Measurements from ENCODE around the gene HBZ.
"Not testable (repeated sequence)": the region's sequence is repeated elsewhere in the genome, so short reads cannot be mapped to it uniquely, and the experiment has no call there.

Gene HBZ

GRCh38 chr16:185213-185612 is 32.8 kb downstream of the HBZ start:
- Histone ChIP-seq H3K9me3 (ENCODE audit: insufficient read depth, low read depth, low read length) (no peaks in the 10 kb centered on the region), H3K27me3 (ENCODE audit: insufficient read depth, low read length) (peaks cover 11% of the 10 kb centered on the region), H3K4me1 (ENCODE audit: insufficient read depth, low read length) (no peaks in the 10 kb centered on the region), H3K4me3 (ENCODE audit: low read length) (no peak overlapping the region), H3K9ac (ENCODE audit: low read depth, low read length) (no peak overlapping the region), H3K36me3 (ENCODE audit: insufficient read depth, low read length) (peaks cover 41% of the 10 kb centered on the region), H3K27ac (ENCODE audit: low read depth, low read length) (0 out of 2 replicates have a peak overlapping the region, but pooled peaks have one; percentile 25)
- 95% methylated on average over 13 of the region's 13 CpGs for WGBS

- Histone ChIP-seq H3K36me3 (ENCODE audit: insufficient read depth, low read length) (peaks cover 45% of the 10 kb centered on the region), H3K27me3 (ENCODE audit: insufficient read depth, low read length) (peaks cover 6% of the 10 kb centered on the region), H3K27ac (ENCODE audit: low read depth, low read length) (no peak overlapping the region), H3K9ac (ENCODE audit: low read depth, low read length) (no peak overlapping the region), H3K4me1 (ENCODE audit: insufficient read depth, low read length) (no peaks in the 10 kb centered on the region), H3K9me3 (ENCODE audit: insufficient read depth, low read depth, low read length) (no peaks in the 10 kb centered on the region), H3K4me3 (ENCODE audit: low read length) (no peak overlapping the region)
- WGBS, result 96% methylated on average over 9 of the region's 11 CpGs
Observed at GRCh38 chr16:185691-186090, 33.2 kb downstream of the HBZ start.

- Histone ChIP-seq H3K27me3 (ENCODE audit: insufficient read depth, low read length) (no peaks in the 10 kb centered on the region), H3K36me3 (ENCODE audit: insufficient read depth, low read length) (peaks cover 62% of the 10 kb centered on the region), H3K9me3 (ENCODE audit: insufficient read depth, low read depth, low read length) (no peaks in the 10 kb centered on the region), H3K27ac (ENCODE audit: low read depth, low read length) (no peak overlapping the region), H3K4me1 (ENCODE audit: insufficient read depth, low read length) (no peaks in the 10 kb centered on the region), H3K4me3 (ENCODE audit: low read length) (no peak overlapping the region), H3K9ac (ENCODE audit: low read depth, low read length) (no peak overlapping the region)
- WGBS, result 96% methylated on average over 6 of the region's 8 CpGs
Observed at GRCh38 chr16:187330-187729, 34.9 kb downstream of the HBZ start.

GRCh38 chr16:188674-189073 is 36.2 kb downstream of the HBZ start:
- 94% methylated on average over 8 of the region's 8 CpGs for WGBS
- H3K4me3 ChIP-seq (ENCODE audit: low read length), result no peak overlapping the region
- H3K9ac ChIP-seq (ENCODE audit: low read depth, low read length), result no peak overlapping the region
- H3K9me3 ChIP-seq (ENCODE audit: insufficient read depth, low read depth, low read length), result no peaks in the 10 kb centered on the region
- no peak overlapping the region for H3K27ac ChIP-seq (ENCODE audit: low read depth, low read length)
- no peaks in the 10 kb centered on the region for H3K27me3 ChIP-seq (ENCODE audit: insufficient read depth, low read length)
- peaks cover 75% of the 10 kb centered on the region for H3K36me3 ChIP-seq (ENCODE audit: insufficient read depth, low read length)
- no peaks in the 10 kb centered on the region for H3K4me1 ChIP-seq (ENCODE audit: insufficient read depth, low read length)

- H3K27me3 ChIP-seq (ENCODE audit: insufficient read depth, low read length), result no peaks in the 10 kb centered on the region
- no peak overlapping the region for H3K9ac ChIP-seq (ENCODE audit: low read depth, low read length)
- H3K27ac ChIP-seq (ENCODE audit: low read depth, low read length), result no peak overlapping the region
- H3K9me3 ChIP-seq (ENCODE audit: insufficient read depth, low read depth, low read length), result no peaks in the 10 kb centered on the region
- peaks cover 84% of the 10 kb centered on the region for H3K36me3 ChIP-seq (ENCODE audit: insufficient read depth, low read length)
- H3K4me3 ChIP-seq (ENCODE audit: low read length), result no peak overlapping the region
- H3K4me1 ChIP-seq (ENCODE audit: insufficient read depth, low read length), result no peaks in the 10 kb centered on the region
- WGBS, result 96% methylated on average over 34 of the region's 34 CpGs
Observed at GRCh38 chr16:189604-190186, 37.3 kb downstream of the HBZ start.

- Histone ChIP-seq H3K4me3 (ENCODE audit: low read length) (no peak overlapping the region), H3K27ac (ENCODE audit: low read depth, low read length) (no peak overlapping the region), H3K9me3 (ENCODE audit: insufficient read depth, low read depth, low read length) (no peaks in the 10 kb centered on the region), H3K4me1 (ENCODE audit: insufficient read depth, low read length) (no peaks in the 10 kb centered on the region), H3K9ac (ENCODE audit: low read depth, low read length) (no peak overlapping the region), H3K36me3 (ENCODE audit: insufficient read depth, low read length) (peaks cover 96% of the 10 kb centered on the region), H3K27me3 (ENCODE audit: insufficient read depth, low read length) (no peaks in the 10 kb centered on the region)
- WGBS, result 95% methylated on average over 3 of the region's 4 CpGs
Observed at GRCh38 chr16:191831-192230, 39.4 kb downstream of the HBZ start.

- H3K27ac ChIP-seq (ENCODE audit: low read depth, low read length), result no peak overlapping the region
- no peak overlapping the region for H3K9ac ChIP-seq (ENCODE audit: low read depth, low read length)
- H3K36me3 ChIP-seq (ENCODE audit: insufficient read depth, low read length), result peaks cover 99% of the 10 kb centered on the region
- WGBS, result 93% methylated on average over 11 of the region's 11 CpGs
- no peak overlapping the region for H3K4me3 ChIP-seq (ENCODE audit: low read length)
- no peaks in the 10 kb centered on the region for H3K27me3 ChIP-seq (ENCODE audit: insufficient read depth, low read length)
- H3K9me3 ChIP-seq (ENCODE audit: insufficient read depth, low read depth, low read length), result no peaks in the 10 kb centered on the region
- no peaks in the 10 kb centered on the region for H3K4me1 ChIP-seq (ENCODE audit: insufficient read depth, low read length)
Observed at GRCh38 chr16:192686-193085, 40.2 kb downstream of the HBZ start.

GRCh38 chr16:193441-193840 is 41.0 kb downstream of the HBZ start:
- Histone ChIP-seq H3K36me3 (ENCODE audit: insufficient read depth, low read length) (peaks cover 98% of the 10 kb centered on the region), H3K9ac (ENCODE audit: low read depth, low read length) (no peak overlapping the region), H3K27me3 (ENCODE audit: insufficient read depth, low read length) (no peaks in the 10 kb centered on the region), H3K9me3 (ENCODE audit: insufficient read depth, low read depth, low read length) (no peaks in the 10 kb centered on the region), H3K4me3 (ENCODE audit: low read length) (no peak overlapping the region), H3K4me1 (ENCODE audit: insufficient read depth, low read length) (no peaks in the 10 kb centered on the region), H3K27ac (ENCODE audit: low read depth, low read length) (no peak overlapping the region)
- 95% methylated on average over 15 of the region's 15 CpGs for WGBS

- no peaks in the 10 kb centered on the region for H3K27me3 ChIP-seq (ENCODE audit: insufficient read depth, low read length)
- WGBS, result 94% methylated on average over 6 of the region's 6 CpGs
- H3K27ac ChIP-seq (ENCODE audit: low read depth, low read length), result no peak overlapping the region
- H3K4me1 ChIP-seq (ENCODE audit: insufficient read depth, low read length), result no peaks in the 10 kb centered on the region
- peaks cover 97% of the 10 kb centered on the region for H3K36me3 ChIP-seq (ENCODE audit: insufficient read depth, low read length)
- no peaks in the 10 kb centered on the region for H3K9me3 ChIP-seq (ENCODE audit: insufficient read depth, low read depth, low read length)
- H3K4me3 ChIP-seq (ENCODE audit: low read length), result no peak overlapping the region
- H3K9ac ChIP-seq (ENCODE audit: low read depth, low read length), result no peak overlapping the region
Observed at GRCh38 chr16:194516-194915, 42.1 kb downstream of the HBZ start.

- H3K27ac ChIP-seq (ENCODE audit: low read depth, low read length), result no peak overlapping the region
- peaks cover 87% of the 10 kb centered on the region for H3K36me3 ChIP-seq (ENCODE audit: insufficient read depth, low read length)
- no peak overlapping the region for H3K4me3 ChIP-seq (ENCODE audit: low read length)
- no peak overlapping the region for H3K9ac ChIP-seq (ENCODE audit: low read depth, low read length)
- H3K27me3 ChIP-seq (ENCODE audit: insufficient read depth, low read length), result no peaks in the 10 kb centered on the region
- 94% methylated on average over 5 of the region's 5 CpGs for WGBS
- H3K4me1 ChIP-seq (ENCODE audit: insufficient read depth, low read length), result no peaks in the 10 kb centered on the region
- H3K9me3 ChIP-seq (ENCODE audit: insufficient read depth, low read depth, low read length), result no peaks in the 10 kb centered on the region
Observed at GRCh38 chr16:200388-200787, 47.9 kb downstream of the HBZ start.

- WGBS, result 97% methylated on average over 4 of the region's 4 CpGs
- Histone ChIP-seq H3K9ac (ENCODE audit: low read depth, low read length) (no peak overlapping the region), H3K4me1 (ENCODE audit: insufficient read depth, low read length) (no peaks in the 10 kb centered on the region), H3K4me3 (ENCODE audit: low read length) (no peak overlapping the region), H3K9me3 (ENCODE audit: insufficient read depth, low read depth, low read length) (no peaks in the 10 kb centered on the region), H3K27me3 (ENCODE audit: insufficient read depth, low read length) (no peaks in the 10 kb centered on the region), H3K27ac (ENCODE audit: low read depth, low read length) (no peak overlapping the region), H3K36me3 (ENCODE audit: insufficient read depth, low read length) (peaks cover 87% of the 10 kb centered on the region)
Observed at GRCh38 chr16:203246-203645, 50.8 kb downstream of the HBZ start.

GRCh38 chr16:204046-204445 is 51.6 kb downstream of the HBZ start:
- H3K36me3 ChIP-seq (ENCODE audit: insufficient read depth, low read length), result peaks cover 87% of the 10 kb centered on the region
- not testable (repeated sequence) for H3K9ac ChIP-seq (ENCODE audit: low read depth, low read length)
- WGBS, result 95% methylated on average over 9 of the region's 9 CpGs

More at GRCh38 chr16:204046-204445, 51.6 kb downstream of the HBZ start:
- not testable (repeated sequence) for H3K4me1 ChIP-seq (ENCODE audit: insufficient read depth, low read length); H3K4me3 ChIP-seq (ENCODE audit: low read length); H3K27ac ChIP-seq (ENCODE audit: low read depth, low read length); H3K27me3 ChIP-seq (ENCODE audit: insufficient read depth, low read length); H3K9me3 ChIP-seq (ENCODE audit: insufficient read depth, low read depth, low read length)

Measured in HUES64 (cell line).